Fibroblast of upper back skin (primary cell): ENCODE measurements around the gene GP9.
A peak's percentile ranks its signal among the peaks of the same experiment; 100 is the strongest.

Experiments used
- DNase-seq: peaks from one replicate; pipeline ENCODE4 v3.0.0-alpha.2; 2013

GP9 gene

GRCh38 chr3:129060276-129061022 is at the start of gene GP9:
TSS of gene GP9 (plus strand) at chr3:129060779. CDS start at chr3:129061740, 961 bp downstream.
- no peak for DNase-seq

GRCh38 chr3:129013491-129013891 is 47.1 kb upstream of the GP9 start:
- DNase-seq: no peak

GRCh38 chr3:129014148-129014547 is 46.4 kb upstream of the GP9 start:
- no peak for DNase-seq

- DNase-seq: no peak
Observed at GRCh38 chr3:129014793-129015345, 45.7 kb upstream of the GP9 start.

- DNase-seq: no peak
Observed at GRCh38 chr3:129015388-129016105, 45.0 kb upstream of the GP9 start.

- DNase-seq: no peak
Observed at GRCh38 chr3:129016356-129016719, 44.2 kb upstream of the GP9 start.

- peak; percentile 6 for DNase-seq
Observed at GRCh38 chr3:129016720-129017483, 43.7 kb upstream of the GP9 start.

GRCh38 chr3:129017484-129017899 is 43.1 kb upstream of the GP9 start:
- no peak for DNase-seq

- no peak for DNase-seq
Observed at GRCh38 chr3:129018271-129018670, 42.3 kb upstream of the GP9 start.

- DNase-seq: no peak
Observed at GRCh38 chr3:129018751-129019150, 41.8 kb upstream of the GP9 start.

- no peak for DNase-seq
Observed at GRCh38 chr3:129019266-129019665, 41.3 kb upstream of the GP9 start.

- no peak for DNase-seq
Observed at GRCh38 chr3:129020691-129021090, 39.9 kb upstream of the GP9 start.

GRCh38 chr3:129021140-129021551 is 39.4 kb upstream of the GP9 start:
- DNase-seq: peak; percentile 16

GRCh38 chr3:129022114-129023007 is 38.2 kb upstream of the GP9 start:
- peak; percentile 27 for DNase-seq

GRCh38 chr3:129023008-129023358 is 37.6 kb upstream of the GP9 start:
- DNase-seq: no peak

- DNase-seq: no peak
Observed at GRCh38 chr3:129023909-129024308, 36.7 kb upstream of the GP9 start.

- DNase-seq: no peak
Observed at GRCh38 chr3:129025108-129025507, 35.5 kb upstream of the GP9 start.

GRCh38 chr3:129025691-129026435 is 34.7 kb upstream of the GP9 start:
- DNase-seq: no peak

GRCh38 chr3:129026728-129027543 is 33.6 kb upstream of the GP9 start:
- DNase-seq: peak; percentile 74

- DNase-seq: no peak
Observed at GRCh38 chr3:129027544-129027880, 33.1 kb upstream of the GP9 start.

- no peak for DNase-seq
Observed at GRCh38 chr3:129028866-129029265, 31.7 kb upstream of the GP9 start.
